Sigmoid colon (tissue), 4 donors: ENCODE data around the gene LYSMD1.

Source experiments
- EP300 ChIP-seq, 4 donors: sonication (generic); formaldehyde crosslinking; IDR thresholded peaks; one replicate each; pipeline ENCODE4 v1.6.1; 2017; ENCODE audit warnings: antibody characterized with exemption in 4 of 4
- POLR2A ChIP-seq, 2 donors: fragments of 450-650 bp; IDR thresholded peaks; one replicate each; pipeline ENCODE4 v1.6.1; 2016; ENCODE audit warnings: antibody characterized with exemption in 2 of 2, mild to moderate bottlenecking in 2 of 2, moderate library complexity in 2 of 2
- POLR2AphosphoS5 ChIP-seq, 4 donors: sonication (generic); formaldehyde crosslinking; IDR thresholded peaks; one replicate each; pipeline ENCODE4 v1.6.1; 2017; ENCODE audit warnings: antibody characterized with exemption in 4 of 4
- TF ChIP-seq, protein P1 (sequence below), 4 experiments: fragments of 450-650 bp in 3 of 4; fragments of 200-600 bp in 1 of 4; IDR thresholded peaks; one replicate each; pipeline ENCODE4 v1.5.1; 2016 to 2019; ENCODE audit warnings: antibody characterized with exemption in 4 of 4, mild to moderate bottlenecking in 3 of 4, moderate library complexity in 2 of 4

DNA sequence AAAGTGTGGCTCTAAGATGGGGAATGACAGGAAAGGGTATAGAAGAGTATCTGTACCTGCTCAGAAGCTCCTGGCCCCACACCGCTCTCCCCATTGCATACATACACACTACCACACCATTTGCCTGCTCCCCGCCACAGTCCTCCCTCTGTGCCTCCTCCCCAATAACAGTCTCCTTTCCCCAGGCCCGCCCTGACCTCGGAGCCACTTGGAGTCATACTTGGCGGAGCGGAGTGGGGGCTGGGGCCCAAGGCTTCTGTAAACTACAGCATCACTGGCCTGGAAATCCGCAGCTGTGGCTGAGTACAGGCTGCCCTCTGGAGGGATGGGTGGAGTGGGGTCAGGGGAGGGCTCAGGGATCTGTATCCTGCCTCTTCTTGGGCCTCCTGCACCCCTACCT, 27.9 kb downstream of the LYSMD1 start:
- TF ChIP-seq, protein P1, sequence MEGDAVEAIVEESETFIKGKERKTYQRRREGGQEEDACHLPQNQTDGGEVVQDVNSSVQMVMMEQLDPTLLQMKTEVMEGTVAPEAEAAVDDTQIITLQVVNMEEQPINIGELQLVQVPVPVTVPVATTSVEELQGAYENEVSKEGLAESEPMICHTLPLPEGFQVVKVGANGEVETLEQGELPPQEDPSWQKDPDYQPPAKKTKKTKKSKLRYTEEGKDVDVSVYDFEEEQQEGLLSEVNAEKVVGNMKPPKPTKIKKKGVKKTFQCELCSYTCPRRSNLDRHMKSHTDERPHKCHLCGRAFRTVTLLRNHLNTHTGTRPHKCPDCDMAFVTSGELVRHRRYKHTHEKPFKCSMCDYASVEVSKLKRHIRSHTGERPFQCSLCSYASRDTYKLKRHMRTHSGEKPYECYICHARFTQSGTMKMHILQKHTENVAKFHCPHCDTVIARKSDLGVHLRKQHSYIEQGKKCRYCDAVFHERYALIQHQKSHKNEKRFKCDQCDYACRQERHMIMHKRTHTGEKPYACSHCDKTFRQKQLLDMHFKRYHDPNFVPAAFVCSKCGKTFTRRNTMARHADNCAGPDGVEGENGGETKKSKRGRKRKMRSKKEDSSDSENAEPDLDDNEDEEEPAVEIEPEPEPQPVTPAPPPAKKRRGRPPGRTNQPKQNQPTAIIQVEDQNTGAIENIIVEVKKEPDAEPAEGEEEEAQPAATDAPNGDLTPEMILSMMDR (IDR thresholded peaks at IDR 0.05): no peak
- TF ChIP-seq EP300 (IDR thresholded peaks at IDR 0.05) (no peak), POLR2AphosphoS5 (IDR thresholded peaks at IDR 0.05) (no peak), POLR2A (IDR thresholded peaks at IDR 0.05) (no peak)
